ENCODE data around the gene PPBP. TPM values are rescaled to one million over a fixed set of nuclear protein-coding genes. Genes with fewer than 3 reads are reported as not detected.

Gene PPBP, protein sequence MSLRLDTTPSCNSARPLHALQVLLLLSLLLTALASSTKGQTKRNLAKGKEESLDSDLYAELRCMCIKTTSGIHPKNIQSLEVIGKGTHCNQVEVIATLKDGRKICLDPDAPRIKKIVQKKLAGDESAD
- 1 to 10 TPM; 1.3 to 2.0 (median 1.3) TPM for total RNA-seq

DNA sequence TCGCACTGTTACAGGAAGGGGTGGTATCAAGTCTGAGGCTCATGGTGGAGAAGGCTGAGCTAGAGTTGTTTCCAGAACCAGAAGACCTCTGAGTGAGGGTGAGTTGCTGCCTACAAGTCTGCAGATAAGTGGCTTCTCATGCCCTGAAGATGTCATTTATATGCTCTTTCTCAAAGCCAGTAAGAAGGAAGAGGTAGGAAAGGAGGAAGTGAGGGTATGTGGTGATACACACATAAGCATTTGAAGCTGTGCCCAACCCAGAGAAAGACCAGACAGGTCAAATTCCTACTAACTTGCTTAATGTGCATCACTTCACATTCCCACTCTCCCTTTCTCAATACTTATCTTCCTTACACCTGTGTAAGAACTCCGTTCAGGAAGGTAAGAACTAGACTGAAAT is at the start of gene PPBP:
Gene PPBP (minus strand): TSS at position 130 of the 400 bp plus-strand sequence. CDS start 87 bp downstream, at position 43.
- H3K36me3 ChIP-seq = no peaks in the 10 kb centered on the region
- no peaks in the 10 kb centered on the region for H3K27me3 ChIP-seq
- no peak within 1 kb of the TSS for H3K27ac ChIP-seq
- no peak within 1 kb of the TSS for H3K4me3 ChIP-seq
- intact Hi-C loops (cut with DNase I; ENCODE audit: low total_unique reads) = no loop called here
- H3K9me3 ChIP-seq = no peaks in the 10 kb centered on the region
- TF ChIP-seq, protein P1, sequence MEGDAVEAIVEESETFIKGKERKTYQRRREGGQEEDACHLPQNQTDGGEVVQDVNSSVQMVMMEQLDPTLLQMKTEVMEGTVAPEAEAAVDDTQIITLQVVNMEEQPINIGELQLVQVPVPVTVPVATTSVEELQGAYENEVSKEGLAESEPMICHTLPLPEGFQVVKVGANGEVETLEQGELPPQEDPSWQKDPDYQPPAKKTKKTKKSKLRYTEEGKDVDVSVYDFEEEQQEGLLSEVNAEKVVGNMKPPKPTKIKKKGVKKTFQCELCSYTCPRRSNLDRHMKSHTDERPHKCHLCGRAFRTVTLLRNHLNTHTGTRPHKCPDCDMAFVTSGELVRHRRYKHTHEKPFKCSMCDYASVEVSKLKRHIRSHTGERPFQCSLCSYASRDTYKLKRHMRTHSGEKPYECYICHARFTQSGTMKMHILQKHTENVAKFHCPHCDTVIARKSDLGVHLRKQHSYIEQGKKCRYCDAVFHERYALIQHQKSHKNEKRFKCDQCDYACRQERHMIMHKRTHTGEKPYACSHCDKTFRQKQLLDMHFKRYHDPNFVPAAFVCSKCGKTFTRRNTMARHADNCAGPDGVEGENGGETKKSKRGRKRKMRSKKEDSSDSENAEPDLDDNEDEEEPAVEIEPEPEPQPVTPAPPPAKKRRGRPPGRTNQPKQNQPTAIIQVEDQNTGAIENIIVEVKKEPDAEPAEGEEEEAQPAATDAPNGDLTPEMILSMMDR (IDR thresholded peaks at IDR 0.05) = no peak
- TF ChIP-seq POLR2A (IDR thresholded peaks at IDR 0.05) (no peak), POLR2AphosphoS5 (IDR thresholded peaks at IDR 0.05) (no peak)
- no peak for DNase-seq (ENCODE audit: low spot score in 2 of 2)
- H3K4me1 ChIP-seq = no peaks in the 10 kb centered on the region

DNA sequence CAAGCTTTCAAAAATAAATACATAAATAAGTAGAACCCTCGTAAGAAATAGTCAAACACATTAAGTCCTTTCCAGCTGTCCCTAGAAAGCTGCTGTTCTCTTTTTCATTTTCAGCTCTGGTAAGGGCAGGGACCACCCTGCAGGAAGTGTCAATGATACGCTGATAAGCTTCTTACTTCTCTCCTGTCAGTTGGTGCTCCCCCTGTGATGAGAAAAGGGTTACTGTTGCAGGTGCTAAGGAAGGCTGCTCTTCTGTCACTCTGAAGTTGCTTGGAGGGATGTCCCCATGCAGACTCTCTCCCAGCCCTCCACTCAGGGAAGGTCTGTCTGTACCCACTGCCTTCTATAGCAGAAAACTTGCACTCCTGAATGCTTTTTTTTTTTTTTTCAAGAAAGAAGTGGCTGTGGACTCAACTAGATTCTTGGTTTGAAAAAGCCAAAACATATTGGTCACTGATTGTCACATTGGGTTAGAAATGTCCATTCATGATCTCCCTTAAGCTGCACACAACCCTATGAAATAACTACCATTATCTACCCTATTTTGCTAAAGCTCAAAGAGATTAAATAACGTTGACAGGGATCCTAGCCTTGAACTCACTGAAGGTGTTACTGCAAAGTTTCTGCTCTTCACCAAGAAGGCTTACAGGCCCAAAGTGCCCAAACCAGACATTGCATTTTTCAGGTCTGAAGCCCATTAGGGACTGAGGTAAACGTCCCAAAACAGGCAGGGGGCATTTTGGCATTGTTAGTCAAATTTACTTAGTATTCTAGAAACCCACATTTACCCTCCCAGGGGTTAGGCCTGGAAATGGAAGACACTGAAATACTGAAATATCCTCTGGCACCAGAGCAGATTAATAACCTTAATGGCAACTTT is 49.3 kb upstream of the PPBP start:
- Histone ChIP-seq H3K9me3 (no peaks in the 10 kb centered on the region), H3K4me1 (no peaks in the 10 kb centered on the region), H3K27ac (no peak overlapping the region), H3K36me3 (no peaks in the 10 kb centered on the region), H3K27me3 (no peaks in the 10 kb centered on the region), H3K4me3 (peak overlapping the region; percentile 63 to 85 (median 75))
- intact Hi-C loops (cut with DNase I; ENCODE audit: low total_unique reads) = no loop called here
- no peak for DNase-seq (ENCODE audit: low spot score in 2 of 2)
- TF ChIP-seq POLR2AphosphoS5 (IDR thresholded peaks at IDR 0.05) (no peak), POLR2A (IDR thresholded peaks at IDR 0.05) (no peak)
- TF ChIP-seq, protein P1 (IDR thresholded peaks at IDR 0.05) = no peak

DNA sequence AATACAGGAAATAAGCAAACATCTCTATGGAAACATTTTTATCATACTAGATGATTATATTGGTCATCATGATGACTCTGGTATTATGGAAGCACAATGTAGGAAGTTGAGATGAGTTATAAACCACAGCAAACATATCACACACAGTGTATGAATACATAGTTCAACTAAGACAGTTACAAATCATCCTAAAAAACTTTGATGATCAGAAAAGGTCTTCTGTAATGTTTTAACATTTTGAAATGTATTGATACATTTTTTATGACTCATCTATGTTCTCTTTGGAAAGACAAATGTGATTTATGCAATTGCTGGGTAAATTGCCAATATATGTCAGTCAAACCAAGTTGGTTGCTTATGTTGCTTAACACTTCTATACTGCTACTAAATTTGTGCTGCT is 45.7 kb upstream of the PPBP start:
- intact Hi-C loops (cut with DNase I; ENCODE audit: low total_unique reads) = no loop called here
- Histone ChIP-seq H3K27ac (no peak overlapping the region), H3K4me1 (no peaks in the 10 kb centered on the region)

DNA sequence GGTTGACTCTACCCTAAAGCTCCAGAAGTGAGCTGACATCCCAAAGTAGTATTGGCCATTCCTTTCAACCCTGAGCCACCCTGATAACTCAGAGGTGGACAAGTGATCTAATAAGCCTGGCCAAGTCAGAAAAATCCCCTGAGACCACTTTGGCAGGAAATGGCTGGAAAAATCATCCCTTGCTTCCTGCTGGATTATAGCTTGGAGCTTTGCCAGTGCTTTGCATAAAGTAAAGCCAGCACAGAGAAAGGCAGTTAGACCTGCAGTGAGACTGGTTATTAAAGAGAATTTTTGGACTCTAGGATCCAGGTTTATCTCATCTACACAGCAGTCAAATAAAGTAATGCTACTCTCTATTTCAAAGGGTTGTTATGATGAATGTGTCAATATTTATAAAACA is 44.1 kb upstream of the PPBP start:
- H3K4me3 ChIP-seq = no peak overlapping the region
- no peaks in the 10 kb centered on the region for H3K36me3 ChIP-seq
- DNase-seq (ENCODE audit: low spot score in 2 of 2) = no peak
- intact Hi-C loops (cut with DNase I; ENCODE audit: low total_unique reads) = no loop called here
- no peak overlapping the region for H3K27ac ChIP-seq
- H3K4me1 ChIP-seq = no peaks in the 10 kb centered on the region
- no peaks in the 10 kb centered on the region for H3K27me3 ChIP-seq
- TF ChIP-seq POLR2A (IDR thresholded peaks at IDR 0.05) (no peak), POLR2AphosphoS5 (IDR thresholded peaks at IDR 0.05) (no peak)
- TF ChIP-seq, protein P1 (IDR thresholded peaks at IDR 0.05) = no peak
- H3K9me3 ChIP-seq = no peaks in the 10 kb centered on the region

More for the DNA sequence above, 45.7 kb upstream of the PPBP start:
- no peak overlapping the region for H3K4me3 ChIP-seq
- DNase-seq (ENCODE audit: low spot score in 2 of 2) = no peak
- no peak for TF ChIP-seq POLR2AphosphoS5 (IDR thresholded peaks at IDR 0.05)
- no peak for TF ChIP-seq POLR2A (IDR thresholded peaks at IDR 0.05)
- TF ChIP-seq, protein P1 (IDR thresholded peaks at IDR 0.05) = no peak
- no peaks in the 10 kb centered on the region for H3K27me3 ChIP-seq
- no peaks in the 10 kb centered on the region for H3K36me3 ChIP-seq
- no peaks in the 10 kb centered on the region for H3K9me3 ChIP-seq

DNA sequence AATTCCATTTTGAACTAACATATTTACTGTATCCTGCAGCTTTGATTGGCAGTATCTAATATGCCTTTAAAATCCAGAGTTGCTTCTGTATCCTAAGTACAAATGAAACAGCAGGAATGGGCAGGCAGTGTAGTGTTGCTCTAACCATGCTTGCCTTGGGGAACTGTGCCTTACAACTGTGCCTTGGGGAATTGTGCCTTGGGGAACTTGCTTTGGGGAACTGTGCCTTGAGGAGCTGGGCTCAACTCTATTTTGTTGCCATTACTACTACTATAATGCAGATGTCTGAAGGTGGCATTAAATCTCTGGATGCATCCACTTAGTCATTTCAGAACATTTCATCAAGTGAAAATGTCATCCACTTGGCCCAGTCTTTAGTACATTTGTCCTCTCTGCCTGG is 43.6 kb upstream of the PPBP start:
- no peak for DNase-seq (ENCODE audit: low spot score in 2 of 2)
- H3K9me3 ChIP-seq = no peaks in the 10 kb centered on the region
- intact Hi-C loops (cut with DNase I; ENCODE audit: low total_unique reads) = no loop called here

More for the DNA sequence above, 43.6 kb upstream of the PPBP start:
- TF ChIP-seq, protein P1 (IDR thresholded peaks at IDR 0.05) = no peak
- TF ChIP-seq POLR2AphosphoS5 (IDR thresholded peaks at IDR 0.05) = no peak
- no peak for TF ChIP-seq POLR2A (IDR thresholded peaks at IDR 0.05)
- no peaks in the 10 kb centered on the region for H3K36me3 ChIP-seq
- no peak overlapping the region for H3K4me3 ChIP-seq
- H3K27me3 ChIP-seq = no peaks in the 10 kb centered on the region
- no peak overlapping the region for H3K27ac ChIP-seq
- H3K4me1 ChIP-seq = no peaks in the 10 kb centered on the region
